ENCODE results near the gene PARP8. TPM values are rescaled to one million over a fixed set of nuclear protein-coding genes. Genes with fewer than 3 reads are reported as not detected.
"Not testable (repeated sequence)": the region's sequence is repeated elsewhere in the genome, so short reads cannot be mapped to it uniquely, and the experiment has no call there.

PARP8 gene
- total RNA-seq, 6 donors from 2014 or later, result 33.3 to 64.1 (median 34.6) TPM

- DNase-seq (no peak), ATAC-seq (ENCODE audit: low FRiP score in 2 of 2) (no peak)
- no peak overlapping the region for H3K4me3 ChIP-seq
- TF ChIP-seq EP300 (IDR thresholded peaks at IDR 0.05) (no peak), POLR2AphosphoS5 (IDR thresholded peaks at IDR 0.05) (no peak), POLR2A (IDR thresholded peaks at IDR 0.05) (no peak), CTCF (IDR thresholded peaks at IDR 0.05) (no peak)
- H3K4me1 ChIP-seq, result peaks cover 11 to 26% (median 16%) of the 10 kb centered on the region in 4 donors
- H3K27ac ChIP-seq, result peak overlapping the region in 1 of 4 donors; percentile 61
- H3K36me3 ChIP-seq, result no peaks in the 10 kb centered on the region
- WGBS, 2 donors, result 65 to 82% methylated on average over 2 of the region's 2 CpGs
- no peaks in the 10 kb centered on the region for H3K9me3 ChIP-seq
- no peaks in the 10 kb centered on the region for H3K27me3 ChIP-seq
Measured at GRCh38 chr5:50672663-50673062, 6.2 kb downstream of the PARP8 start.

- peaks cover 11 to 26% (median 16%) of the 10 kb centered on the region in 4 donors for H3K4me1 ChIP-seq
- not testable (repeated sequence) for H3K9me3 ChIP-seq; H3K27me3 ChIP-seq; H3K36me3 ChIP-seq; H3K4me3 ChIP-seq; H3K27ac ChIP-seq; ATAC-seq (ENCODE audit: low FRiP score in 2 of 2); DNase-seq
- 77 to 79% methylated on average over 3 of the region's 3 CpGs for WGBS, 2 donors
Measured at GRCh38 chr5:50673444-50673843, 7.0 kb downstream of the PARP8 start.

- Histone ChIP-seq H3K4me3 (no peak overlapping the region), H3K36me3 (no peaks in the 10 kb centered on the region), H3K27ac (no peak overlapping the region), H3K9me3 (no peaks in the 10 kb centered on the region), H3K4me1 (peaks cover 12 to 22% (median 16%) of the 10 kb centered on the region in 4 donors), H3K27me3 (no peaks in the 10 kb centered on the region)
- DNase-seq, result peak in 1 of 2 donors; percentile 47
- ATAC-seq (ENCODE audit: low FRiP score in 2 of 2), result no peak
- WGBS, 2 donors, result 97 to 98% methylated on average over 15 of the region's 15 CpGs
- TF ChIP-seq POLR2A (IDR thresholded peaks at IDR 0.05), result no peak
- no peak for TF ChIP-seq POLR2AphosphoS5 (IDR thresholded peaks at IDR 0.05)
- TF ChIP-seq CTCF (IDR thresholded peaks at IDR 0.05), result no peak
- TF ChIP-seq EP300 (IDR thresholded peaks at IDR 0.05), result no peak
Measured at GRCh38 chr5:50675385-50675784, 8.9 kb downstream of the PARP8 start.

GRCh38 chr5:50679554-50679953 lies 13.1 kb downstream of the PARP8 start:
- Histone ChIP-seq H3K4me1 (peaks cover 4 to 18% (median 9%) of the 10 kb centered on the region in 4 donors), H3K4me3 (peak overlapping the region in 1 of 4 donors; percentile 11), H3K27ac (peak overlapping the region in 1 of 4 donors; percentile 8)
- not testable (repeated sequence) for DNase-seq; H3K27me3 ChIP-seq; ATAC-seq (ENCODE audit: low FRiP score in 2 of 2); H3K9me3 ChIP-seq; H3K36me3 ChIP-seq
- 67% methylated on average over 4 of the region's 4 CpGs for WGBS, 2 donors

GRCh38 chr5:50684721-50685120 lies 18.3 kb downstream of the PARP8 start:
- WGBS, 2 donors, result 91 to 100% methylated on average over 3 of the region's 3 CpGs
- H3K4me3 ChIP-seq, result no peak overlapping the region
- no peaks in the 10 kb centered on the region for H3K27me3 ChIP-seq
- DNase-seq, result no peak
- H3K36me3 ChIP-seq, result no peaks in the 10 kb centered on the region
- TF ChIP-seq POLR2AphosphoS5 (IDR thresholded peaks at IDR 0.05) (no peak), CTCF (IDR thresholded peaks at IDR 0.05) (no peak), POLR2A (IDR thresholded peaks at IDR 0.05) (no peak), EP300 (IDR thresholded peaks at IDR 0.05) (no peak)
- no peak overlapping the region for H3K27ac ChIP-seq
- no peaks in the 10 kb centered on the region for H3K9me3 ChIP-seq
- peaks cover 4 to 8% (median 6%) of the 10 kb centered on the region in 4 donors for H3K4me1 ChIP-seq
- ATAC-seq (ENCODE audit: low FRiP score in 2 of 2), result no peak

- Histone ChIP-seq H3K9me3 (no peaks in the 10 kb centered on the region), H3K27ac (no peak overlapping the region), H3K27me3 (no peaks in the 10 kb centered on the region), H3K36me3 (no peaks in the 10 kb centered on the region), H3K4me3 (no peak overlapping the region), H3K4me1 (peaks cover 0 to 5% (median 2%) of the 10 kb centered on the region in 4 donors)
- ATAC-seq (ENCODE audit: low FRiP score in 2 of 2) (no peak), DNase-seq (no peak)
- WGBS, 2 donors, result 95 to 96% methylated on average over 4 of the region's 4 CpGs
- no peak for TF ChIP-seq CTCF (IDR thresholded peaks at IDR 0.05)
Measured at GRCh38 chr5:50687548-50687947, 21.1 kb downstream of the PARP8 start.

Measured in upper lobe of left lung (tissue), 6 donors.